Loucy (cell line): Measurements from ENCODE around the gene SETBP1.

Source experiments
- EZH2phosphoT487 ChIP-seq: fragments of 200-600 bp; IDR thresholded peaks from 2 replicates; pipeline ENCODE4 v1.6.1; 2018; ENCODE audit warnings: antibody characterized with exemption, mild to moderate bottlenecking, moderate library complexity, borderline replicate concordance
- TF ChIP-seq, protein P1 (sequence below): fragments of 200-600 bp; sonication (generic); conservative IDR thresholded peaks from 2 replicates; pipeline ENCODE4 v1.5.1; 2014; ENCODE audit warnings: mild to moderate bottlenecking, antibody characterized with exemption, low read length

GRCh38 chr18:44848644-44849335 is 168.1 kb downstream of the SETBP1 start:
- no peak for TF ChIP-seq EZH2phosphoT487
- TF ChIP-seq, protein P1, sequence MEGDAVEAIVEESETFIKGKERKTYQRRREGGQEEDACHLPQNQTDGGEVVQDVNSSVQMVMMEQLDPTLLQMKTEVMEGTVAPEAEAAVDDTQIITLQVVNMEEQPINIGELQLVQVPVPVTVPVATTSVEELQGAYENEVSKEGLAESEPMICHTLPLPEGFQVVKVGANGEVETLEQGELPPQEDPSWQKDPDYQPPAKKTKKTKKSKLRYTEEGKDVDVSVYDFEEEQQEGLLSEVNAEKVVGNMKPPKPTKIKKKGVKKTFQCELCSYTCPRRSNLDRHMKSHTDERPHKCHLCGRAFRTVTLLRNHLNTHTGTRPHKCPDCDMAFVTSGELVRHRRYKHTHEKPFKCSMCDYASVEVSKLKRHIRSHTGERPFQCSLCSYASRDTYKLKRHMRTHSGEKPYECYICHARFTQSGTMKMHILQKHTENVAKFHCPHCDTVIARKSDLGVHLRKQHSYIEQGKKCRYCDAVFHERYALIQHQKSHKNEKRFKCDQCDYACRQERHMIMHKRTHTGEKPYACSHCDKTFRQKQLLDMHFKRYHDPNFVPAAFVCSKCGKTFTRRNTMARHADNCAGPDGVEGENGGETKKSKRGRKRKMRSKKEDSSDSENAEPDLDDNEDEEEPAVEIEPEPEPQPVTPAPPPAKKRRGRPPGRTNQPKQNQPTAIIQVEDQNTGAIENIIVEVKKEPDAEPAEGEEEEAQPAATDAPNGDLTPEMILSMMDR, result no peak
